HL-60 (cell line): Measurements from ENCODE around the gene CHERP.
"Not testable (repeated sequence)": the region's sequence is repeated elsewhere in the genome, so short reads cannot be mapped to it uniquely, and the experiment has no call there.

Source experiments
- CTCF ChIP-seq: IDR thresholded peaks from one replicate; pipeline ENCODE4 v1.5.1; 2011; ENCODE audit warnings: low read length, control low read depth, inconsistent platforms; ENCODE audit not compliant: insufficient read depth
- GABPA ChIP-seq: IDR thresholded peaks from 2 replicates; pipeline ENCODE4 v1.6.1; 2012; ENCODE audit warnings: low read depth
- POLR2AphosphoS5 ChIP-seq: IDR thresholded peaks from 2 replicates; pipeline ENCODE4 v1.6.1; 2012; ENCODE audit warnings: low read depth
- REST ChIP-seq: IDR thresholded peaks from 2 replicates; pipeline ENCODE4 v1.6.1; 2012; ENCODE audit warnings: low read depth; ENCODE audit not compliant: insufficient replicate concordance

GRCh38 chr19:16486476-16486875 is 55.8 kb downstream of the CHERP start:
- TF ChIP-seq CTCF, POLR2AphosphoS5, REST, GABPA: not testable (repeated sequence)
